Measurements from ENCODE around the gene LIMA1. TPM values are rescaled to one million over a fixed set of nuclear protein-coding genes. Genes with fewer than 3 reads are reported as not detected.

The LIMA1 gene
- total RNA-seq, 1 donor from 2014 or later, result 14.3 TPM

DNA sequence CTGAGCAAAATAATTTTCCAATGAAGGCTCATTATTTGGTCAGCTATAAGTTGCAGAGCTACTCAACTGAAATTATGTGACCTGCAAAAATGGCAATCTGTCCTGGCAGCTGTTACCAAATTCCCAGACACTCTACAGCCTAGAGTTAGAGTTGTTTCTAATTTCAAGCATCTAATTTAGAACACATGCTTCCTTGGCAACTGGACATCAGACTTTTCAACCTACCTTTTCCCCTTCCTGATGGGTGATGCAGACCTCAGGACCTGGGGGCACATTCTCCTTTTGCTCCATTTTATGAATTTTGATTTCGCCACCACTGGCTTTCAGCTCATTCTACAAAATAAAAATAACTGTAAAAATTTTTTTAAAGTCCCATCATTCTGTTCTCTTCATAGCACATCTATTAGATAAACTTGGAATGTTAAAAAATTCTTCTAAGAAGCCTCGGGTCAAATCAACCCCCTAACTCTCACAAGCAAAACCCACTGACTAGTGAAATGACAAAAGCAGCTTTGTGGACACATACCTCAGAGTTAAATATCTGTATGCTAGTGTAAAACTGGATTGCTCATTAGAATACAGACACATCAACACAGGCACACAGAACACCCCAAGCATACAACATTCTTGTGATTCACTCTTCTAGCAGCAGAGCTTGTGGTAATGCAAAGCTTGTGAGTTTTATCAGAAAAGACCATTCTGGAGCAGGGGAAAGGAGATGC, 82.6 kb downstream of the LIMA1 start:
- H3K4me1 Mint-ChIP-seq (ENCODE audit: unreplicated experiment), result no peaks in the 10 kb centered on the region
- DNase-seq (ENCODE audit: low spot score), result no peak
- TF ChIP-seq, protein P1, sequence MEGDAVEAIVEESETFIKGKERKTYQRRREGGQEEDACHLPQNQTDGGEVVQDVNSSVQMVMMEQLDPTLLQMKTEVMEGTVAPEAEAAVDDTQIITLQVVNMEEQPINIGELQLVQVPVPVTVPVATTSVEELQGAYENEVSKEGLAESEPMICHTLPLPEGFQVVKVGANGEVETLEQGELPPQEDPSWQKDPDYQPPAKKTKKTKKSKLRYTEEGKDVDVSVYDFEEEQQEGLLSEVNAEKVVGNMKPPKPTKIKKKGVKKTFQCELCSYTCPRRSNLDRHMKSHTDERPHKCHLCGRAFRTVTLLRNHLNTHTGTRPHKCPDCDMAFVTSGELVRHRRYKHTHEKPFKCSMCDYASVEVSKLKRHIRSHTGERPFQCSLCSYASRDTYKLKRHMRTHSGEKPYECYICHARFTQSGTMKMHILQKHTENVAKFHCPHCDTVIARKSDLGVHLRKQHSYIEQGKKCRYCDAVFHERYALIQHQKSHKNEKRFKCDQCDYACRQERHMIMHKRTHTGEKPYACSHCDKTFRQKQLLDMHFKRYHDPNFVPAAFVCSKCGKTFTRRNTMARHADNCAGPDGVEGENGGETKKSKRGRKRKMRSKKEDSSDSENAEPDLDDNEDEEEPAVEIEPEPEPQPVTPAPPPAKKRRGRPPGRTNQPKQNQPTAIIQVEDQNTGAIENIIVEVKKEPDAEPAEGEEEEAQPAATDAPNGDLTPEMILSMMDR (IDR thresholded peaks at IDR 0.05; ENCODE audit: unreplicated experiment), result no peak
- H3K4me3 Mint-ChIP-seq (ENCODE audit: unreplicated experiment), result no peak overlapping the region
- no peaks in the 10 kb centered on the region for H3K27me3 Mint-ChIP-seq (ENCODE audit: unreplicated experiment)
- peaks cover 4% of the 10 kb centered on the region for H3K36me3 Mint-ChIP-seq (ENCODE audit: low read depth, unreplicated experiment)
- no peaks in the 10 kb centered on the region for H3K9me3 Mint-ChIP-seq (ENCODE audit: unreplicated experiment)
- H3K27ac Mint-ChIP-seq (ENCODE audit: unreplicated experiment), result no peak overlapping the region

DNA sequence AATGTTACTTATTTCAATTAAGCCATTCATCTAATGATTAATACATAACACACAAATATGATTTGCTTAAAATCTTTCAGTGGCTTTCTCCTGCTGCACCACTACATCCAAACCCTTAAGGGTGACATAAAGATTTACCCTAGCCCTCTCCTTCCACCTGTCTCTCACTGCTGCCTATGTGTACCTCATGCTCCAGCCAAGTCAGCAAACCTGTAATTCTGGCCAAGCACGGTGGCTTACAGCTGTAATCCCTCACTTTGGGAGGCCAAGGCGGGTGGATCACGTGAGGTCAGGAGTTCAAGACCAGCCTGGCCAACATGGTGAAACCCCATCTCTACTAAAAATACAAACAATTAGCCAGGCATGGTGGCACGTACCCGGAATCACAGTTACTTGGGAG, 84.5 kb downstream of the LIMA1 start:
- peaks cover 1% of the 10 kb centered on the region for H3K27me3 Mint-ChIP-seq (ENCODE audit: unreplicated experiment)
- H3K4me1 Mint-ChIP-seq (ENCODE audit: unreplicated experiment), result no peaks in the 10 kb centered on the region
- no peak overlapping the region for H3K27ac Mint-ChIP-seq (ENCODE audit: unreplicated experiment)
- no peaks in the 10 kb centered on the region for H3K9me3 Mint-ChIP-seq (ENCODE audit: unreplicated experiment)
- H3K36me3 Mint-ChIP-seq (ENCODE audit: low read depth, unreplicated experiment), result peaks cover 4% of the 10 kb centered on the region
- DNase-seq (ENCODE audit: low spot score), result no peak
- no peak overlapping the region for H3K4me3 Mint-ChIP-seq (ENCODE audit: unreplicated experiment)
- TF ChIP-seq, protein P1 (IDR thresholded peaks at IDR 0.05; ENCODE audit: unreplicated experiment), result no peak

DNA sequence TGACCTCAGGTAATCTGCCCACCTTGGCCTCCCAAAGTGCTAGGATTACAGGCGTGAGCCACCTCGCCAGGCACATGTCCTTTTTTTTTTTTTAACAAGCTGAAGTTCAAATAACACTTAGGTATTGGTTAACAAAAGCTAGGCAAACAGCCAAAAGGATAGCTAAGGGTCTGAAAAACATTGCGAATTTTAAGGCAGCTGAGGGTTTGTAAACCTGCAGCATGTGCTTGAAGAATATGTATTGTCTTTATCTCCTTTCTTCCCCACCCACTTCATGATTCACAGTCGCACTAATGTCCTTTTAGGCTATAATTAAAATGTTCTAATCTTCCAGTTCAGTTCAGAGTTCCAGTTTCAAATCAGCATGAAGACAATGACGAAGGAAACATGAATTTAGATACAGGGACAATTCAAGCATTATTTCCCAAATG, 86.0 kb downstream of the LIMA1 start:
- H3K4me1 Mint-ChIP-seq (ENCODE audit: unreplicated experiment), result no peaks in the 10 kb centered on the region
- peaks cover 4% of the 10 kb centered on the region for H3K36me3 Mint-ChIP-seq (ENCODE audit: low read depth, unreplicated experiment)
- DNase-seq (ENCODE audit: low spot score), result no peak
- no peak overlapping the region for H3K4me3 Mint-ChIP-seq (ENCODE audit: unreplicated experiment)
- no peak overlapping the region for H3K27ac Mint-ChIP-seq (ENCODE audit: unreplicated experiment)
- H3K9me3 Mint-ChIP-seq (ENCODE audit: unreplicated experiment), result no peaks in the 10 kb centered on the region
- peaks cover 1% of the 10 kb centered on the region for H3K27me3 Mint-ChIP-seq (ENCODE audit: unreplicated experiment)
- TF ChIP-seq, protein P1 (IDR thresholded peaks at IDR 0.05; ENCODE audit: unreplicated experiment), result no peak

DNA sequence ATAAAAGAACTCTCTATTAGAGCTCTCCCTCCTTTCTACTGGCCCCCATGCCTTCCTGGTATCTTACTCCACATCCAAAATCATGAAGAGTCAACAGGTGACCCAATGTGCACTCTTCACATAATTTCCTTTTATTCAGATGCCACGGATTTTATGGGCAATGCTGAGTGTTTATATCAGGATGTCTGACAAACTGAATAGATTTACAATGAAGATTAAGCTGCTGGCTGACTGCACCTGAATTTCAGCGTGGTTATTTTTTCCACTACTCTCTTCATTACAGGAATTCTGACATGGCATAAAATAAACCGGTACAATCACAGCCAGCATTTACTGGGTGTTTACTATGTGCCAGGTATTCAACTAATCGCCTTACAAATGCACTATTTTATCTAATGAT, 86.8 kb downstream of the LIMA1 start:
- no peaks in the 10 kb centered on the region for H3K9me3 Mint-ChIP-seq (ENCODE audit: unreplicated experiment)
- H3K27ac Mint-ChIP-seq (ENCODE audit: unreplicated experiment), result no peak overlapping the region
- no peaks in the 10 kb centered on the region for H3K4me1 Mint-ChIP-seq (ENCODE audit: unreplicated experiment)
- TF ChIP-seq, protein P1 (IDR thresholded peaks at IDR 0.05; ENCODE audit: unreplicated experiment), result no peak
- peaks cover 1% of the 10 kb centered on the region for H3K27me3 Mint-ChIP-seq (ENCODE audit: unreplicated experiment)
- H3K4me3 Mint-ChIP-seq (ENCODE audit: unreplicated experiment), result no peak overlapping the region
- peaks cover 4% of the 10 kb centered on the region for H3K36me3 Mint-ChIP-seq (ENCODE audit: low read depth, unreplicated experiment)
- DNase-seq (ENCODE audit: low spot score), result no peak

DNA sequence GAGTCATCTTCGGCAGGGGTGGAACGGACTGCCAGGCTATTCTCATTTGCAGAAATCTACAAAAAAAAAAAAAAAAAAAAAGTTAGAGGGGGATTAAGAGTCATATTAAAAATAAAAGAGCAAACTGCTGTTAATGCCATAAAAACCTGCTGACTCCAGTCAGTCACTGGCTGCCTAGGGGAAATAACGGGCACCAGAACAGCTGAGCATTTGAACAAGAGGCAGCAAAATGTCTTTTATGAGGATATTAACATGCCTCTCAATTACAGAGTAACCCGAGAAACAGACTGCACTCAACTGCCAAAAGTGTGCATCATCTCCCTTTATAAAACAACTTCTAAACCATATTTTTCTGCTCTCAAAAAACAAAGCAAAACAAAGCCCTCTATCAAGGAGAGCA, 87.5 kb downstream of the LIMA1 start:
- Mint-ChIP-seq H3K9me3 (ENCODE audit: unreplicated experiment) (no peaks in the 10 kb centered on the region), H3K36me3 (ENCODE audit: low read depth, unreplicated experiment) (peaks cover 4% of the 10 kb centered on the region), H3K4me1 (ENCODE audit: unreplicated experiment) (no peaks in the 10 kb centered on the region), H3K27me3 (ENCODE audit: unreplicated experiment) (peaks cover 1% of the 10 kb centered on the region), H3K4me3 (ENCODE audit: unreplicated experiment) (no peak overlapping the region), H3K27ac (ENCODE audit: unreplicated experiment) (no peak overlapping the region)
- TF ChIP-seq, protein P1 (IDR thresholded peaks at IDR 0.05; ENCODE audit: unreplicated experiment), result no peak
- no peak for DNase-seq (ENCODE audit: low spot score)

Data from endothelial cell (in vitro differentiated cells).